Prostate gland (tissue), 2 donors: ENCODE data around the gene FBRSL1. TPM values are rescaled to one million over a fixed set of nuclear protein-coding genes. Genes with fewer than 3 reads are reported as not detected.
"Not testable (repeated sequence)": the region's sequence is repeated elsewhere in the genome, so short reads cannot be mapped to it uniquely, and the experiment has no call there.

Experiments used
- DNase-seq: peaks from one replicate; pipeline ENCODE4 v3.0.0-alpha.2; 2019; ENCODE audit warnings: low spot score
- H3K27ac ChIP-seq, 2 donors: fragments of 200-600 bp; sonication (generic); 2 replicates each; pipeline ENCODE4 v1.5.1; 2017 to 2019
- H3K27me3 ChIP-seq: fragments of 200-600 bp; sonication (generic); replicated peaks from 2 replicates; pipeline ENCODE4 v1.5.1; 2019; ENCODE audit not compliant: insufficient read depth
- H3K36me3 ChIP-seq, 2 donors: fragments of 200-600 bp; sonication (generic); 1 replicate in 1 of 2; 2 replicates in 1 of 2; pipeline versions ENCODE4 v1.5.1 to v1.8.1; 2017 to 2019
- H3K4me1 ChIP-seq: fragments of 200-600 bp; sonication (generic); replicated peaks from 2 replicates; pipeline ENCODE4 v1.5.1; 2019
- H3K4me3 ChIP-seq, 2 donors: fragments of 200-600 bp; sonication (generic); 2 replicates each; pipeline ENCODE4 v1.5.1; 2017 to 2019
- H3K9me3 ChIP-seq: fragments of 200-600 bp; sonication (generic); 2 replicates; pipeline ENCODE4 v1.5.1; 2017
- CTCF ChIP-seq, 4 experiments: fragments of 200-600 bp in 2 of 4; fragments of 450-650 bp in 2 of 4; sonication (generic) in 2 of 4; IDR thresholded peaks; 1 replicate in 3 of 4; 2 replicates in 1 of 4; pipeline ENCODE4 v1.5.1; 2016 to 2019; ENCODE audit warnings: antibody characterized with exemption in 4 of 4, mild to moderate bottlenecking in 2 of 4, moderate library complexity in 2 of 4
- POLR2A ChIP-seq: fragments of 450-650 bp; IDR thresholded peaks from one replicate; pipeline ENCODE4 v1.6.1; 2016; ENCODE audit warnings: antibody characterized with exemption, mild to moderate bottlenecking
- POLR2AphosphoS5 ChIP-seq: sonication (generic); formaldehyde crosslinking; IDR thresholded peaks from one replicate; pipeline ENCODE4 v1.6.1; 2017; ENCODE audit warnings: antibody characterized with exemption
- WGBS: methylation state at CpG from one replicate; pipeline ENCODE4 v1.1.5; 2018; 5-methylcytosine and 5-hydroxymethylcytosine counted together
- intact Hi-C: fragments of 100-400 bp; cut with DNase I; formaldehyde crosslinking; loops from one replicate; pipeline ENCODE4 v1.14.2; 2022
- total RNA-seq, 2 donors: library from RNA; depleted of rRNA; stranded (reverse); fragments of >200 nt; gene quantifications; one replicate each; pipeline ENCODE4 v1.1.0, GENCODE V29; 2016

FBRSL1 gene
- total RNA-seq, 2 donors from 2014 or later, result 34.2 to 69.2 TPM

- Histone ChIP-seq H3K27me3 (peaks cover 2% of the 10 kb centered on the region), H3K36me3 (no peaks in the 10 kb centered on the region), H3K4me1 (no peaks in the 10 kb centered on the region), H3K27ac (no peak overlapping the region), H3K4me3 (no peak overlapping the region), H3K9me3 (no peaks in the 10 kb centered on the region)
- DNase-seq, result no peak
- 58% methylated on average over 18 of the region's 18 CpGs for WGBS
- TF ChIP-seq POLR2AphosphoS5 (no peak), CTCF (IDR thresholded peaks at IDR 0.05) (no peak), POLR2A (no peak)
- intact Hi-C loops, result no loop called here
Observed at GRCh38 chr12:132471011-132471857, 18.7 kb upstream of the FBRSL1 start.

GRCh38 chr12:132471858-132472255 is 18.1 kb upstream of the FBRSL1 start:
- H3K27ac ChIP-seq, result no peak overlapping the region
- no peaks in the 10 kb centered on the region for H3K9me3 ChIP-seq
- 88% methylated on average over 16 of the region's 16 CpGs for WGBS
- H3K36me3 ChIP-seq, result no peaks in the 10 kb centered on the region
- H3K4me3 ChIP-seq, result no peak overlapping the region
- H3K4me1 ChIP-seq, result no peaks in the 10 kb centered on the region
- TF ChIP-seq CTCF (IDR thresholded peaks at IDR 0.05), result no peak
- TF ChIP-seq POLR2AphosphoS5, result no peak
- no peak for TF ChIP-seq POLR2A
- no peaks in the 10 kb centered on the region for H3K27me3 ChIP-seq
- no peak for DNase-seq
- intact Hi-C loops, result no loop called here

- DNase-seq, result no peak
- Histone ChIP-seq H3K4me1 (no peaks in the 10 kb centered on the region), H3K4me3 (no peak overlapping the region), H3K36me3 (no peaks in the 10 kb centered on the region), H3K9me3 (no peaks in the 10 kb centered on the region), H3K27ac (no peak overlapping the region), H3K27me3 (no peaks in the 10 kb centered on the region)
- no peak for TF ChIP-seq POLR2A
- TF ChIP-seq CTCF (IDR thresholded peaks at IDR 0.05), result no peak
- TF ChIP-seq POLR2AphosphoS5, result no peak
- WGBS, result 72% methylated on average over 15 of the region's 15 CpGs
- intact Hi-C loops, result no loop called here
Observed at GRCh38 chr12:132472386-132472785, 17.6 kb upstream of the FBRSL1 start.

- intact Hi-C loops, result no loop called here
- H3K4me3 ChIP-seq, result no peak overlapping the region
Observed at GRCh38 chr12:132474237-132474741, 15.7 kb upstream of the FBRSL1 start.

GRCh38 chr12:132474799-132475303 is 15.1 kb upstream of the FBRSL1 start:
- H3K27me3 ChIP-seq, intact Hi-C loops, H3K4me3 ChIP-seq, H3K4me1 ChIP-seq, H3K9me3 ChIP-seq, H3K27ac ChIP-seq, H3K36me3 ChIP-seq, DNase-seq: not testable (repeated sequence)
- no CpG with 5 or more reads among the region's 56 CpGs for WGBS

More at GRCh38 chr12:132474237-132474741, 15.7 kb upstream of the FBRSL1 start:
- Histone ChIP-seq H3K27ac (no peak overlapping the region), H3K9me3 (no peaks in the 10 kb centered on the region), H3K4me1 (no peaks in the 10 kb centered on the region), H3K36me3 (no peaks in the 10 kb centered on the region), H3K27me3 (no peaks in the 10 kb centered on the region)
- WGBS, result 65% methylated on average over 26 of the region's 35 CpGs
- TF ChIP-seq CTCF (IDR thresholded peaks at IDR 0.05), result no peak
- TF ChIP-seq POLR2A, result no peak
- TF ChIP-seq POLR2AphosphoS5, result no peak
- DNase-seq, result no peak
